Measurements from ENCODE around the gene INSC. TPM values are rescaled to one million over a fixed set of nuclear protein-coding genes. Genes with fewer than 3 reads are reported as not detected.

The INSC gene
- total RNA-seq, 6 experiments from 2014 or later: 0.15 to 0.44 (median 0.43) TPM; not detected in 3

DNA sequence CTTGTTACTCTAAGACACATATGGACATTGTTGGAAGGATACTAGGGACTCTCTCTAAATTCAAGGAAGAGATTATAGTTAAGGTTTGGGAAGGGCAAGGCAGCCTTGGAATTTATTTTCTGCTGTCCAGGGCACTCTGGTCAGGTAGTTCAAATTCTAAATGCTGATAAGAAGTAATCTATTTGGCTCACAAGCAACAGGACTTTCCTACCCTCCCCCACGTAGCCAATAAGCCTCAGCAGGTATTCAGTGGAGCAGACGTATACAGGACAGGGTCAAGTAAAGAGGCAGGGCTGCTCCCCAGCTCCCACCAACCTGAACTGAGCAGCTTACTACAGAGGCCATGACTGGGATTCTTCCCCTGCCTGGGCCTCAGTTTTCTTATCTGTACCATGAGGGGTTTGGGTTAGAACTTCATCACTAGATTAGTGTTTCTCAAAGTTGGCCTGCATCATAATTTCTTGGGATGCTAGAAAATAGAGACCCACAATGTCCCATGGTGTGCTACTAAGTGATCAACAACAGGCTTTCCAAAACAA is 6.1 kb upstream of the INSC start:
- H3K9me3 ChIP-seq: no peaks in the 10 kb centered on the region
- DNase-seq (no peak), ATAC-seq (peak in 3 of 4 donors; percentile 25 to 59 (median 54))
- peaks cover 0 to 3% (median 0%) of the 10 kb centered on the region in 4 donors for H3K4me1 ChIP-seq
- H3K4me3 ChIP-seq: no peak overlapping the region
- TF ChIP-seq, protein P1, sequence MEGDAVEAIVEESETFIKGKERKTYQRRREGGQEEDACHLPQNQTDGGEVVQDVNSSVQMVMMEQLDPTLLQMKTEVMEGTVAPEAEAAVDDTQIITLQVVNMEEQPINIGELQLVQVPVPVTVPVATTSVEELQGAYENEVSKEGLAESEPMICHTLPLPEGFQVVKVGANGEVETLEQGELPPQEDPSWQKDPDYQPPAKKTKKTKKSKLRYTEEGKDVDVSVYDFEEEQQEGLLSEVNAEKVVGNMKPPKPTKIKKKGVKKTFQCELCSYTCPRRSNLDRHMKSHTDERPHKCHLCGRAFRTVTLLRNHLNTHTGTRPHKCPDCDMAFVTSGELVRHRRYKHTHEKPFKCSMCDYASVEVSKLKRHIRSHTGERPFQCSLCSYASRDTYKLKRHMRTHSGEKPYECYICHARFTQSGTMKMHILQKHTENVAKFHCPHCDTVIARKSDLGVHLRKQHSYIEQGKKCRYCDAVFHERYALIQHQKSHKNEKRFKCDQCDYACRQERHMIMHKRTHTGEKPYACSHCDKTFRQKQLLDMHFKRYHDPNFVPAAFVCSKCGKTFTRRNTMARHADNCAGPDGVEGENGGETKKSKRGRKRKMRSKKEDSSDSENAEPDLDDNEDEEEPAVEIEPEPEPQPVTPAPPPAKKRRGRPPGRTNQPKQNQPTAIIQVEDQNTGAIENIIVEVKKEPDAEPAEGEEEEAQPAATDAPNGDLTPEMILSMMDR (IDR thresholded peaks at IDR 0.05): no peak
- no peak for TF ChIP-seq POLR2A (IDR thresholded peaks at IDR 0.05)
- no peaks in the 10 kb centered on the region for H3K36me3 ChIP-seq
- no peak overlapping the region for H3K27ac ChIP-seq
- intact Hi-C loops (cut with DNase I): no loop called here
- no peaks in the 10 kb centered on the region for H3K27me3 ChIP-seq
- 50% methylated on average over 1 of the region's 2 CpGs for WGBS (ENCODE audit: insufficient coverage, low coverage, low lambda C conversion rate, missing lambda C conversion rate)

DNA sequence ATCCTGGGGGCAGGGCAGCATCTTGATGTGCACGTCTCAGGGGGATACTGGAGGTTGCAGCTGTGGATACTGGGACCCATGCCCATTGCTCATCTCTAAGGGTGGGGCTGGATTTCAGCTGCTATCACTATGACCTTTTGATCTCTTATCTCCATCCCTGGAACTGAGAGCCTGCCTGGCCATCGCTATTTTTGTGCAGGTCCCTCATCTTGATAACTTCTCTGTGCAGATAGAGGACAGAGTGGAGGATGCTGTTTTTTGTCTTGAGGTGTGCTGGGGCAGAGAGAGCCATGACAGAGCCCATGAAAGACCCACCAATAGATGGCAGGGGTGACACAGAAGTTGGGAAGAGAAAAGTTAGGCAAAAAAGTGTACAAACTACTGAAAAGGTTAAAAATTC is 5.1 kb upstream of the INSC start:
- intact Hi-C loops (cut with DNase I): no loop called here
- no peak for TF ChIP-seq POLR2A (IDR thresholded peaks at IDR 0.05)
- TF ChIP-seq, protein P1 (IDR thresholded peaks at IDR 0.05): no peak

DNA sequence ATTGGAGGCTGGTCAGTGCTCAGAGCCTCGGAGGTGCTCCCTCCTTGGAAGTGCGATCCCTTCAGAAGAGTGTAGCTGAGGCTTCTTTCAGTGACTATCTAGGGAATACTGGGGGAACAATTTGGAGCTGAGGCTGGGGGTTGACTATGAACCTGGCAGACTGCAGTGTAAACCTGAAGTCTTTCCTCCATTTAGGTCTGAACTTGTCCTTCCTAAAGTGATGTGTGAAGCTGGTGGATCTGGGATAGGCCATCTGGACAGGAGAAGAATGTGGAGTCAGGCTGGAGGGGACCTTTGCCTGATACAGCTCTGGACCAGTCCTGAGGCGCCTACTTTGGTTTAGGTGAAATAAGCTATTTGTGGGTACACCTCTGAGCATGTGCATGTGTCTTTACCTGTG is 3.5 kb upstream of the INSC start:
- Histone ChIP-seq H3K4me3 (no peak overlapping the region), H3K27ac (no peak overlapping the region), H3K9me3 (no peaks in the 10 kb centered on the region), H3K27me3 (no peaks in the 10 kb centered on the region), H3K36me3 (no peaks in the 10 kb centered on the region), H3K4me1 (peaks cover 0 to 10% (median 0%) of the 10 kb centered on the region in 4 donors)
- intact Hi-C loops (cut with DNase I): no loop called here
- TF ChIP-seq, protein P1 (IDR thresholded peaks at IDR 0.05): no peak
- TF ChIP-seq POLR2A (IDR thresholded peaks at IDR 0.05): no peak
- DNase-seq (no peak), ATAC-seq (no peak)
- no CpG with 5 or more reads among the region's 3 CpGs for WGBS (ENCODE audit: insufficient coverage, low coverage, low lambda C conversion rate, missing lambda C conversion rate)

More for the DNA sequence above, 5.1 kb upstream of the INSC start:
- ATAC-seq (no peak), DNase-seq (no peak)
- Histone ChIP-seq H3K9me3 (no peaks in the 10 kb centered on the region), H3K27ac (no peak overlapping the region), H3K4me1 (peaks cover 0 to 7% (median 0%) of the 10 kb centered on the region in 4 donors), H3K27me3 (no peaks in the 10 kb centered on the region), H3K4me3 (no peak overlapping the region), H3K36me3 (no peaks in the 10 kb centered on the region)
- 69% methylated on average over 2 of the region's 2 CpGs for WGBS (ENCODE audit: insufficient coverage, low coverage, low lambda C conversion rate, missing lambda C conversion rate)

DNA sequence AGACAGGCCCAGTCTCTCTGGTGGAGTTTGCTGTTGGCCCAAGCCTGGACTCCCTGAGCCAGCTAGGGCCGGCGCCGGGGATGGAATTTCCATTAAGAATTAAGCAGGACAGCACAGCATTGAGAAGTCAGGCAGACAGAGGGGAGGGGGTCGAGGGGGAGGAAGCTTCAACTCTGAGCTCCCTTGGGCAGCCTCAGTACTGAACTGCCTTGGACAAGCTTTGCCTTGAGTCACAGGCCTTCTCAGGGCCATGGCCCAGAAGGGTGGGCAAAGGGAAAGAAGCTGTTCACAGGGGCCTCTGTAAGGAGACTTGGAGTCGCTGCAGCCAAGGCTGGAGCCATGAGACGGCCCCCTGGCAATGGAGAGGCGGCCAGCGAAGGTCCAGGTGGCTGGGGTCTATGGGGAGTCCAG is 2.6 kb upstream of the INSC start:
- Histone ChIP-seq H3K4me3 (no peak overlapping the region), H3K9me3 (no peaks in the 10 kb centered on the region), H3K27ac (no peak overlapping the region), H3K4me1 (peaks cover 0 to 10% (median 0%) of the 10 kb centered on the region in 4 donors), H3K27me3 (no peaks in the 10 kb centered on the region), H3K36me3 (no peaks in the 10 kb centered on the region)
- 55% methylated on average over 2 of the region's 8 CpGs for WGBS (ENCODE audit: insufficient coverage, low coverage, low lambda C conversion rate, missing lambda C conversion rate)
- TF ChIP-seq POLR2A (IDR thresholded peaks at IDR 0.05): no peak
- TF ChIP-seq, protein P1 (IDR thresholded peaks at IDR 0.05): no peak
- ATAC-seq (no peak), DNase-seq (no peak)
- intact Hi-C loops (cut with DNase I): no loop called here
